ENCODE data around the gene SPATA25. TPM values are rescaled to one million over a fixed set of nuclear protein-coding genes. Genes with fewer than 3 reads are reported as not detected.
"Not testable (repeated sequence)": the region's sequence is repeated elsewhere in the genome, so short reads cannot be mapped to it uniquely, and the experiment has no call there.

The SPATA25 gene, protein sequence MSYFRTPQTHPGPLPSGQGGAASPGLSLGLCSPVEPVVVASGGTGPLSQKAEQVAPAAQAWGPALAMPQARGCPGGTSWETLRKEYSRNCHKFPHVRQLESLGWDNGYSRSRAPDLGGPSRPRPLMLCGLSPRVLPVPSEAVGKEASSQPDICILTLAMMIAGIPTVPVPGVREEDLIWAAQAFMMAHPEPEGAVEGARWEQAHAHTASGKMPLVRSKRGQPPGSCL
- 0.29 TPM in 1 of 2 replicates, not detected in the other for total RNA-seq

- no peak for DNase-seq (ENCODE audit: extremely low read depth, low read depth, low spot score)
Observed at GRCh38 chr20:45887346-45887715, at the start of gene SPATA25. Gene SPATA25, minus strand, starts transcription at chr20:45887622. Its CDS starts 32 bp downstream, at chr20:45887590.

DNA sequence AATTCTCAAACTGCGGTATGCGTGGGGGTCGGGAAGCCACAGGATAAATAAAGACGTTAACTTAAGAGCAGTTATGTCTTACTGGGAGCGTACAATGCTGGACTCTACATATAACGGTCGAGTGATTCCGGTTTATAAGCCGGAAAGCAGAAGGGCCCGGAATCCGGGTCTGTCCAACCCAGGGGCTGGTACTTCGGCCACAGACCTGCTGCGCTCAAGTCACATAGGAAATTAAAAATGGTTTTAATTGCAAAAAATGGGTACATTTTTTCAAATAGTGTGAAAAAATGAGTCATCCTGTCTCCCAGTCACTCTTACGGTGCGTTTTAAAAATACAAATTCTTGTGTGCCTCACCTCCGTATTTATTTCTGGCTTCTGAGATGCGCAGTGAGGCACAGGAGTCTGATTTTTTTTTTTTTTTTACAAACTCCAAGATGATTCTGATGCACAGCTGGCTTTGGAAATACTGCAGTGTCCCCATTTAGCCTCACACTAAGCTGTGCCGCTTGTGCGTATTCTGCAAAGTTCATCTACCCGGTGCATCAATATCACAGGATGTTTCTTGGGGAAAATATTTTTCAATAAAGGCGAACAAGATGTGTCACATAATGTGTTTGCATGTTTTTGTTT, 48.1 kb upstream of the SPATA25 start:
- no peak for DNase-seq (ENCODE audit: extremely low read depth, low read depth, low spot score)

- peak; percentile 95 for DNase-seq (ENCODE audit: extremely low read depth, low read depth, low spot score)
Observed at GRCh38 chr20:45934586-45935415, 47.4 kb upstream of the SPATA25 start, which contains the start of gene PCIF1. Gene PCIF1, plus strand, starts transcription at chr20:45934683. Its CDS starts 4,317 bp downstream, at chr20:45939000.

GRCh38 chr20:45934046-45934585, 46.7 kb upstream of the SPATA25 start:
- no peak for DNase-seq (ENCODE audit: extremely low read depth, low read depth, low spot score)

DNA sequence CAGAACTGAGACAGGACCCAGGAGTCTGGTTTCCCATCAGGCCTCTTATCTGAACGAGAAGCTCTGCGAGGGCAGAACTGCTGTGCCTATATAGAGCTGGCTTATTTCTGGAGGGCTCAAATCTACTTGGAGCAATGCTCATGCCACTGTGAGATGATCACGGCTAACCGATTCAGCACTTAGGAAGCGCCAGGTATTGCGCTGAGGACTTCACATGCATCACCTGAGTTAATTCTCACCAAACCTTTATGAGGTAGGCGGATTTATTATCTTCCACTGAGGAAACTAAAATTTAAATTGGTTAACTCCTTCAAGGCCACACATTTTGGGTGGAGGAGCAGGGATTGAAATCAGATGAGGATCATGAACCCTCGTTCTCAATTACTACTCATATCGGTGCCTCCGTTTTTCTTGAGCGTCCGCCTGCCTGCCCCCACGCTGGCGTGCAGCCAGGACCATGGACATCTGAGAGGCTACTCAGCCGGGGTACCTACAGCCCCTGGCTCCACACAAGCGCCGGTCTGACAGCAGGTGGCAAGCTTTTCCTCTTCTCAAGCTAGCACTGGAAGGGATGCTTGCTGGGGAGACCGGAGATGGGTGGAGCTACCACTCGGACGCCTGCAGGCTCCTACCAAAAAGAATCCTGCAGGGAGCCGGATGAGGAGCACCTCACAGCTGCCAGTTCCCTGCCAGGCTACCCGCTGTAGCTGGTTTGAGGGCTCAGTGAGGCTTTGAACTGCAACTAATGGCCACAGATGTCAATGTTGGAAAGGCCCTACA, 46.0 kb upstream of the SPATA25 start:
- DNase-seq (ENCODE audit: extremely low read depth, low read depth, low spot score), result no peak

GRCh38 chr20:45931680-45932079, 44.3 kb upstream of the SPATA25 start:
- not testable (repeated sequence) for DNase-seq (ENCODE audit: extremely low read depth, low read depth, low spot score)

DNA sequence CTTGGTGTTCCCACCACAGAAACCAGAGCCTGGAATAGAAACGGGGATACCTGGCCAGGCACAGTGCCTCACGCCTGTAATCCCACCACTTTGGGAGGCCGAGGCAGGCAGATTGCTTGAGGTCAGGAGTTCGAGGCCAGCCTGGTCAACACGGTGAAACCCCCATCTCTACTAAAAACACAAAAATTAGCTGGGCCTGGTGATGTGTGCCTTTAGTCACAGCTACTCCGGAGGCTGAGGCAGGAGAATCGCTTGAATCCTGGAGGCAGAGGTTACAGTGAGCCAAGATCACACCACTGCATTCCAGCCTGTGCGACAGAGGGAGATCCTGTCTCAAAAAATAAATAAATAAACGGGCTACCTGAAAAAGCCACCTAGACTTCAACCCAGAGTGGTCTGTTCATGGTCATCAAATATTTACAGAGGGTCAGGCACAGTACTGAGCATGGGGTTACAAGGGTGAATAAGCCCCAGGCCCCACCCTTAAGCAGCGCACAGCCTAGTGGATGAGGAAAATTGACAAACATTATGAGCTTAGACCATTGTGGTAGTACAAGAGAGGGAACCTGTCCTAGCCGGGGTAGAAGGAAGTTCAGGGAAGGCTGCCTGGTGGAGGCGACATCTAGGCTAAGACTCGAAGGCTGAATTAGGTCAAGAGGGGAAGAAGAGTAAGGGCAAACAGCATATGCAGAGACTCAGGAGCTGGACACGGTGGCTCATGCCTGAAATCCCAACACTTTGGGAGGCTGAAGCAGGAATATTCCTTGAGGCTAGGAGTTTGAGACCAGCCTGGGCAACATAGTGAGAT, 39.9 kb upstream of the SPATA25 start:
- DNase-seq (ENCODE audit: extremely low read depth, low read depth, low spot score), result no peak

DNA sequence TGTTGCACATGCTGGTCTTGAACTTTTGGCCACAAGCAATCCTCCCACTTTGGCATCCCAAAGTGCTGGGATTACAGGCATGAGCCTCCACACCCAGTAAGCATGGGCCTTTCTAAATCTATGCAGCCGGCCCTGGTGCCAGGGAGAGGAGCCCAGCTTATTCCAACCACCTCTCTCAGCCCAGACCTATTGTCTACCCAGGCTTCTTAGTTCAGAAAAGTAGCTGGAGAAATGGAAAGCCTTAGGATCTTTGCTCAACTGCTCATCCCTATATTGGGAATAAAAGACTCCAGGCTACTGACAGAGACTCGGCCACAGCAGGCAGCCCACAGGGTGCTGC, 39.3 kb upstream of the SPATA25 start:
- no peak for DNase-seq (ENCODE audit: extremely low read depth, low read depth, low spot score)

DNA sequence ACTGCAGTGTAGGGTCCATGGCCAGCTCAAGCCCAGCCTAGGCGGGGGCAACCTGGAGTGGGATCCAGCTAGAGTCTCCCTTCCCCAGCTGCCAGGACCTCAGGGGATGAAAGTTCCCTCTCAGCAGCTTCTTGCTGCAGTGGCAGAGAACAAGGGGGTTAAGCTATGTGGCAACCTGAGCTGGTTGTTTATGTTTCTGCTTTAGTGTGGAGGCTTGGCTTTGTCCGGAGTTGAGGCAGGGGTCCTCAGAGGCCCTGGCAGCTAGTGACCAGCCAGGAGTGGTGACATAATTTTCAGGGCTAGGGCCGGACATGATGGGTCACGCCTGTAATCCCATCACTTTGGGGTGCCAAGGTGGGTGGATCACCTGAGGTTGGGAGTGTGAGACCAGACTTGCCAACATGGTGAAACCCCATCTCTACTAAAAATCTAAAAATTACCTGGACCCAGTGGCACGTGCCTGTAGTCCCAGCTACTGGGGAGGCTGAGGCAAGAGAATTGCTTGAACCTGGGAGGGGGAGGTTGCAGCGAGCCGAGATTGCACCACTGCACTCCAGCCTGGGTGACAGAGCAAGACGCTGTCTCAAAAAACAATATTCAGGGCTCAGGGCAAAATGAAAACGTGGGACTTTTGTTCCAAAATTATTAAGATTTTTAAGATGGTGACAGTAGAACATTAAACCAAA, 38.5 kb upstream of the SPATA25 start:
- DNase-seq (ENCODE audit: extremely low read depth, low read depth, low spot score), result no peak

DNA sequence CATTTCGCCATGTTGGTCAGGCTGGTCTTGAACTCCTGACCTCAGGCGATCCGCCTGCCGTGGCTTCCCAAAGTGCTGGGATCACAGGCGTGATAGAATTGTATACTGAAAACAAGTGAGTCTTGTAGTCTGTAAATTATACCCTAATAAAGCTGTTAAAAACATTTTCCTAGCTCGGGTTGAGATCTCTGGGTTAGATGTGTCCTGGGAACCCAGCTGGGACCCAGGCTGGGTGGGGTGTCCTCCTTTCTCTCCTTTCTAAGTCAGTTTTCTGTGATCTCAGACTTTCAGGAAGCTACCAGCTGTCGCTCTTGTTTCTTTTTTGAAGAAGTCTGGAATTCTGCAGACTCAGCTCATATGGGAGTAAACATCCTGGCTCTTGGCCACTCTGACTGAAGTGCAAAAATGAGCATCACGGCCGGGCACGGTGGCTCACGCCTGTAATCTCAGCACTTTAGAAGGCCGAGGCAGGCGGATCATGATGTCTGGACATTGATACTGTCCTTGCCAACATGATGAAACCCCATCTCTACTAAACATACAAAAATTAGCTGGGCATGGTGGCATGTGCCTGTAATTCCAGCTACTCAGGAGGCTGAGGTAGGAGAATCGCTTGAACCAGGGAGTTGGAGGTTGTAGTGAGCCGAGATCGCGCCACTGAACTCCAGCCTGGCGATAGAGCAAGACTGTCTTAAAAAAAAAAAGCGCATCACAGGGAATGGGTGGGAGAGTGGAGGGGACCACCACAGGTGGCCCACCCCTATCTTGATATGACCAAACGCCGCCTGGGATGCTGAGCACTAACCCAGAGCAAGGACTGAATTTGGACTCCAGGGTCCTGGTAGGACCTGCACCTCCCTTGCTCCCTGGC, 37.2 kb upstream of the SPATA25 start:
- DNase-seq (ENCODE audit: extremely low read depth, low read depth, low spot score), result no peak

DNA sequence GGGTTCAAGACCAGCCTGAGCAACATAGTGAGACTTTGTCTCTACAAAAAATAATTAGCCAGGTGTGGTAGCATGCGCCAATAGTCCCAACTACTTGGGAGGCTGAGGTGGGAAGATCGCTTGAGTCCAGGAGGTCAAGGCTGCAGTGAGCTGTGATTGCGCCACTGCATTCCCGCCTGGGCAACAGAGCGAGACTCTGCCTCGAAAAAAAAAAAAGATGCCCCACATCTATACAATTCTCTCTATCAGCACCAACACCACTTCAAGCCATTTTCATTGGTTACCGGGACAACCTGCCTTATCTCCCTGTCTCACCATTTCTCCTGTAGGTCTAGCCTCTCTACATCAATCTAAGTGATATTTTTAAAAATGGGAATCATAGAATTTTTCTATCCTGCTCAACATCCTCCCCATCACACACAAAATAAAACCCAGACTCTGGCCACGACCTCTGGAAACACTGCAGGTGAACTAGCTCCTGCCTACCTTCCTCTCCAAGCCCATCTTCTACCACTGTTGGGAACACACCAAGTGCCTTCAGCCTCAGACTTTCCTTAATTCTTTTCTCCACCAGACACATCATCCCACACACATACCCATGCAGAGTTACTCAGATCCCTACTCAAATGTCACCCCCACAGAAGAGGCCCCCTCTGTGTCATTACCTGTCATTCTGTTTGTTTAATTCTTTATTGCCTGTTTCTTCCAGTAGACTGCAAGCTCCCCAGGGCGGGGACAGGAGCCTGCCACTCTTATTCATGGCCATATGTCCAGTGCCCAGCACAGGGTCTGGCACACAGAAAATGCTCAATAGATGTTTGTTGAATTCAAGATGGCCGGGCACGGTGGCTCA, 34.1 kb upstream of the SPATA25 start:
- DNase-seq (ENCODE audit: extremely low read depth, low read depth, low spot score), result no peak

DNA sequence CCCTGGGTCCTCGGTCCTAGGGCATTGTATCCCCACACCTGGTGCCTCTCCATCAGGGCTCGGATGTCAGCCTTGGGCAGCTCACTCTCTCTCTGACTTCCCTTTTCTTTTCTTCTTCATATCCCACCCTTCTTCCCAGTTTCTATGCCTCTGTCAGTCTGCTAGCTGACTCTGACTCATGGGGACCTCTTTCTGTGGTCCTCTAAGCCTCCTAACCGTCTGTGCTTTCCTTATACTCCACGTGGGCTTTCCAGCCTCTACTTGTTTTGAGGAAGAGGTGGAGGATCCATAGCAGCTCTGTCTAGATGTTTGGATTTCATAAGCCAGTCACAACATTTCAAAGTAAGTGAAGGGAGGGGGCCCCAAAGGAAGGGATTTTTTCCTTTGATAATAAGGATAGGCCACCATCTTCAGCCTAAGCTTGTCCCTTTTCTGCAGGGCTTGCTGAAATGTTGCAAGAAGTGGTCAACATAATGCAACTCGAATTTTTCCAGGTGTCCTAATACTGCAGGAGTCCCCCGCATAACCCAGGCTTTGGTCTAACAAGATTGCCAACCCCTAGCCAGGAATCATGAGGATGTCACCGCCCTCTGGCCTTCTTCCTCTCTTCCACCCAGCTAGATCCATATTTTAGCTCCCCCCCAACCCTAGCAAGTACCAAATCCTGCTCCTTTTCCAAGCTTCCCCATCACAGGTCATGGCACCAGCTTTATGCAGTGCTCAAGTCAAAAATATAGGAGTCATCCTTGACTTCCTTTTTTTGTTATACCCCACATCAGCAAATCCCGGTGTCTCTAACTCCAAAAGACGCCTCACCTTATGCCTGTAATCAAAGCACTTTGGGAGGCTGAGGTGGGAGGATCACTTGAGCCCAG, 33.3 kb upstream of the SPATA25 start:
- DNase-seq (ENCODE audit: extremely low read depth, low read depth, low spot score), result no peak

DNA sequence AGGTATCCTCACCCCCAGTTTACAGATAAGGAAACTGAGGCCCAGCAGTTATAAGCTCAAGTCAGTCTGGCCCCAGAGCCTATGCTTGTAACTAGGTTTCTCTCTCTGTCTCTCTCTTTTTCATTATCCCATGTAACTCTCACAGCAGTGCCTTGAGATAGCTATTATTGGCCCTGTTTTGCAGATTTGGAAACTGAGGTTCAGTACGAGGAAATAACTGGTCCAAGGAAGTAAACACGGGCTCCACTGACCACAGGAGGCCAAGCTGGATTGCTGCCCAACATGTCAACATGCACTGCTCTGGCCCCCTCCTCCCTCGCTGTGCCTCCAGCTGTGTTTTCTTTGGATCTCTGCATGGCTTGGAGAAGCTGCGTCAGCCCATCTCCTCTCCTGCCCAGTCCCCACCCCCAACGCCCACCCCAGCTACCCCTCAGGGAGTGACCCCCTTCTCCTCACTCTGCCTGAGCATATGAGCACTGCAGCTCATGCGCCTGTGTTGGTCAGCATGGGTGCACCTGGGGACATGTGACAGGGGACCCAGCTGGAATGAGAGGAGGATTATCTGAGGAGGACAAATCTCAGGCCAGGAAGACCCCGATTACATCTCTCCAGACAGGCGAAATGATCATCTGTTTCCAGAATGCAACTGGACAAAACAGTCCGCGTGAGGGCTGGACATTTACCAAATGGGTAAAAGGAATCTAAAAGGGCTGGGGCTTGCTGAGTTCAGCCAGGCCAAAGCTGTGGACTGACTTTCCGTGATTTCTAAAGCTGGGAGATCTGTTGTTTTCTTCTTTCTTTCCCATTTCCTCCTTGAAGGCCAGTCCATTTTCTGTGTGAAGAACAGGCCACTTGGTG, 32.3 kb upstream of the SPATA25 start:
- DNase-seq (ENCODE audit: extremely low read depth, low read depth, low spot score), result no peak

DNA sequence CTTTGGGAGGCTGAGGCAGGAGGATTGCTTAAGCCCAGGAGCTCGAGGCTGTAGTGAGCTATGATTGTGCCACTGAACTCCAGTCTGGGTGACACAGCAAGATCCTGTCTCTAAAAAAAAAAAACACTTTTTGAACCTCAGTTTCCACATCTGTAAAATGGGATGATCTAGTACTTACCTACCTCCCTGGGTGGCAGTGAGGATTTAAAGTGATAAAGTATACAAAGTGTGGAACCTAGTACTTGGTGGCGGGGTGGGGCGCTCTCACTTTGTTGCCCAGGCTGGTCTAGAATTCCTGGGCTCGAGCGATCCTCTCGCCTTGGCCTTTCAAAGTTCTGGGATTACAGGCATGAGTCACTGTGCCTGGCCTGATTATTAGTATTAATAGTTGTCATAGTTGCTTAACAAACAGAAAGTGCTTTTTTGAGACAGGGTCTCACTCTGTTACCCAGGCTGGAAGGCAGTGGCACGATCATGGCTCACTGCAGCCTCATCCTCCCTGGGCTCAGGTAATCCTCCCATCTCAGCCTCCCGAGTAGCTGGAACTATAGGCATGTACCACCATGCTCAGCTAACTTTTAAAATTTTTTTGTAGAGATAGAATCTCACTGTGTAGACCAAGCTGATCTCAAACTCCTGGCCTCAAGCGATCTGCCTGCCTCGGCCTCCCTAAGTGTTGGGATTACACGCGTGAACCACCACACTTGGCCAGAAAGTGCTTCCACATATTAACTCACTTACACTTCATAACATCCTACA, 31.5 kb upstream of the SPATA25 start:
- no peak for DNase-seq (ENCODE audit: extremely low read depth, low read depth, low spot score)

- DNase-seq (ENCODE audit: extremely low read depth, low read depth, low spot score), result no peak
Observed at GRCh38 chr20:45918182-45918737, 30.8 kb upstream of the SPATA25 start.
